GM18951 (cell line): ENCODE data around the gene CPLANE2.
"Not testable (repeated sequence)": the region's sequence is repeated elsewhere in the genome, so short reads cannot be mapped to it uniquely, and the experiment has no call there.

Source experiments
- POLR2A ChIP-seq: IDR thresholded peaks from 4 replicates; pipeline ENCODE4 v1.6.1; 2011; ENCODE audit warnings: mild to moderate bottlenecking; ENCODE audit not compliant: insufficient read length, insufficient read depth; ENCODE audit errors: extremely low read depth
- in situ Hi-C: fragments of 300-500 bp; cut with MboI; formaldehyde crosslinking; loops from one replicate; pipeline ENCODE4 v1.12.0; 2022; ENCODE audit warnings: low sequenced_read_pairs, mixed read lengths, inconsistent platforms; ENCODE audit not compliant: unreplicated experiment

The CPLANE2 gene

GRCh38 chr1:16256478-16256877 lies 19.5 kb upstream of the CPLANE2 start:
- in situ Hi-C loops = no loop called here
- no peak for TF ChIP-seq POLR2A

GRCh38 chr1:16254263-16254928 lies 17.4 kb upstream of the CPLANE2 start:
- in situ Hi-C loops = no loop called here
- no peak for TF ChIP-seq POLR2A

- TF ChIP-seq POLR2A = no peak
Observed at GRCh38 chr1:16253332-16253922, 16.4 kb upstream of the CPLANE2 start.

GRCh38 chr1:16252912-16253311 lies 15.9 kb upstream of the CPLANE2 start:
- in situ Hi-C loops = no loop called here
- TF ChIP-seq POLR2A = no peak

More at GRCh38 chr1:16253332-16253922, 16.4 kb upstream of the CPLANE2 start:
- in situ Hi-C loops = no loop called here

- in situ Hi-C loops = no loop called here
- no peak for TF ChIP-seq POLR2A
Observed at GRCh38 chr1:16251381-16251780, 14.4 kb upstream of the CPLANE2 start.

- no peak for TF ChIP-seq POLR2A
- in situ Hi-C loops = no loop called here
Observed at GRCh38 chr1:16250524-16251251, 13.7 kb upstream of the CPLANE2 start.

- in situ Hi-C loops = no loop called here
Observed at GRCh38 chr1:16249596-16250241, 12.7 kb upstream of the CPLANE2 start.

GRCh38 chr1:16248603-16249516 lies 11.9 kb upstream of the CPLANE2 start:
- in situ Hi-C loops = no loop called here
- TF ChIP-seq POLR2A = no peak

More at GRCh38 chr1:16249596-16250241, 12.7 kb upstream of the CPLANE2 start:
- no peak for TF ChIP-seq POLR2A

- TF ChIP-seq POLR2A = no peak
- in situ Hi-C loops = no loop called here
Observed at GRCh38 chr1:16248007-16248436, 11.0 kb upstream of the CPLANE2 start.

- in situ Hi-C loops = no loop called here
- TF ChIP-seq POLR2A = no peak
Observed at GRCh38 chr1:16247441-16247840, 10.5 kb upstream of the CPLANE2 start.

GRCh38 chr1:16246961-16247360 lies 10.0 kb upstream of the CPLANE2 start:
- in situ Hi-C loops = no loop called here
- TF ChIP-seq POLR2A = no peak

- in situ Hi-C loops = not testable (repeated sequence)
Observed at GRCh38 chr1:16246239-16246638, 9.3 kb upstream of the CPLANE2 start.
